Retinal pigment epithelial cell (primary cell): ENCODE data around the gene PDS5A.
"Not testable (repeated sequence)": the region's sequence is repeated elsewhere in the genome, so short reads cannot be mapped to it uniquely, and the experiment has no call there.

Source experiments
- DNase-seq: peaks from one replicate; pipeline ENCODE4 v3.0.0-alpha.2; 2010; ENCODE audit warnings: low read depth
- H3K4me3 ChIP-seq: 2 replicates; pipeline ENCODE4 v1.5.1; 2011; ENCODE audit warnings: mild to moderate bottlenecking, low read length, control low read depth, moderate library complexity
- TF ChIP-seq, protein P1 (sequence below): conservative IDR thresholded peaks from 2 replicates; pipeline ENCODE4 v1.5.1; 2011; ENCODE audit warnings: low read depth, low read length, control low read depth, inconsistent platforms

Gene PDS5A

DNA sequence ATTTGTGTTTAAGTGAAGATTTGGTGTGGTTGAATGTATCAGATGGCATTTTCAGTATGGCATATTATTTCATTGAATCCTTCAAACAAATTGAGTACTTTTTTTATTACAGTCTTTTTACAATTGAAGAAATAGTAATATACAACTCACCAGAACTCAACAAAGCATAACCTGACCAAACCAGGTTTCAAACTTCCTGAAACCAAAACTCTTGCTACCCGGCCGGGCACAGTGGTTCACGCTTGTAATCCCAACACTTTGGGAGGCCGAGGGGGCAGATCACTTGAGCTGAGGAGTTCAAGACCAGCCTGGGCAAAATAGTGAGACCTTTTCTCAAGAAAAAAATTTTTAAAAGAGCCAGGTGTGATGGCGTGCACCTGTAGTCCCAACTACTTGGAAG, 185.6 kb downstream of the PDS5A start:
- TF ChIP-seq, protein P1, sequence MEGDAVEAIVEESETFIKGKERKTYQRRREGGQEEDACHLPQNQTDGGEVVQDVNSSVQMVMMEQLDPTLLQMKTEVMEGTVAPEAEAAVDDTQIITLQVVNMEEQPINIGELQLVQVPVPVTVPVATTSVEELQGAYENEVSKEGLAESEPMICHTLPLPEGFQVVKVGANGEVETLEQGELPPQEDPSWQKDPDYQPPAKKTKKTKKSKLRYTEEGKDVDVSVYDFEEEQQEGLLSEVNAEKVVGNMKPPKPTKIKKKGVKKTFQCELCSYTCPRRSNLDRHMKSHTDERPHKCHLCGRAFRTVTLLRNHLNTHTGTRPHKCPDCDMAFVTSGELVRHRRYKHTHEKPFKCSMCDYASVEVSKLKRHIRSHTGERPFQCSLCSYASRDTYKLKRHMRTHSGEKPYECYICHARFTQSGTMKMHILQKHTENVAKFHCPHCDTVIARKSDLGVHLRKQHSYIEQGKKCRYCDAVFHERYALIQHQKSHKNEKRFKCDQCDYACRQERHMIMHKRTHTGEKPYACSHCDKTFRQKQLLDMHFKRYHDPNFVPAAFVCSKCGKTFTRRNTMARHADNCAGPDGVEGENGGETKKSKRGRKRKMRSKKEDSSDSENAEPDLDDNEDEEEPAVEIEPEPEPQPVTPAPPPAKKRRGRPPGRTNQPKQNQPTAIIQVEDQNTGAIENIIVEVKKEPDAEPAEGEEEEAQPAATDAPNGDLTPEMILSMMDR: no peak
- DNase-seq: no peak
- no peak overlapping the region for H3K4me3 ChIP-seq

DNA sequence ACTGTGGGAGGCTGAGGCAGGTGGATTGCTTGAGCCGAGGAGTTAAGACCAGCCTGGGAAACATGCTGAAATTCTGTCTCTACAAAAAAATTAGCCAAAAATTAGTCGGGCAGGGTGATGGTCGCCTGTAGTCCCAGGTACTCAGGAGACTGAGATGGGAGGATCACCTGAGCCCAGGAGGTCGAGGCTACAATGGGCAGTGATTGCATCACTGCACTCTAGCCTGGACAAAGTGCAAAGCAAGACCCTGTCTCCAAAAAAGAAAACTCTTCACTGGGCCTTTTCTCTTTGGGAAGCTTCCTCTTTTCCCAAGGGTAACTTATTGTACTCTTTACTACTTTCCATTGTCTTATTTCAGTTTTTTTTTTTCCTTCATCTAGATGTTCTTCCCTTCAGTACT, 190.9 kb downstream of the PDS5A start:
- H3K4me3 ChIP-seq: no peak overlapping the region

DNA sequence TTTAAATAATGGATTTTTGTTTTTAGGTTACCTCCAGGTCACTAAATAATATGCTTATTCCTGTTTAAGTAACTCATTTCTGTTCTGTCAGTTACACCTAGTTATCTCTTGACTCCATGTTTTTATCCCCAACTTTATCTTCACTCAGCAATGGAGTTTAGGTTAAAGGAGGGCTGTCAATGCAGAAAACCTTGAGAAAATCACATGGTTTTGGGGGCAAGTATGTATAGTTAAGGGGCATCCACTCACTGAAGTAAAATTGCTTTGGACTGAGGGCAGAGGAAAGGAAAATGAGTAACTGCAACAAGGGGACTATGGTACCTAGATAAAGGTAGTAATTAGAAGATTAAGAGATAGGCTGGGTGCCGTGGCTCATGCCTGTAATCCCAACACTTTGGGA, 192.6 kb downstream of the PDS5A start:
- TF ChIP-seq, protein P1: no peak
- no peak for DNase-seq
- H3K4me3 ChIP-seq: no peak overlapping the region

More for the DNA sequence above, 190.9 kb downstream of the PDS5A start:
- TF ChIP-seq, protein P1: no peak
- DNase-seq: no peak

DNA sequence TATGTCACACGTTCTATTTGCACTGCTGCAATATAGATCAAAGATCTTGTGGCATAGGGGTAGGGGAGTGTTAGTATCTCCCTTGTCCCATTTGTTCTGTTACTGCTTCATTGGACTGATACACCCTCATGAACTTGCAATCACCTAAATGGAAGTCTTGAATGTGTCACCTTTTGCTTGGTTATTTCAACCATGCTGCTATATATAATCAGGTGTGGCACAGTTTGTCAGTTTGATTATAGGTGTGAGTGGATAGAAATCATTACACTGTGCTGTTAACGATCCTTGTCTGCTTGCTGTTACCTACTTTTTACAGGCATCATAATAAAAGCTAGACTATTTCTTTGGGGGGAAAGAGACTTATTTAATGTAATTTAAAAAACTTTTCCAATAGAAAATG, 195.7 kb downstream of the PDS5A start:
- not testable (repeated sequence) for H3K4me3 ChIP-seq, DNase-seq
